Measurements from ENCODE around the gene TRPM2. TPM values are rescaled to one million over a fixed set of nuclear protein-coding genes. Genes with fewer than 3 reads are reported as not detected.

The TRPM2 gene
- total and polyA plus RNA-seq, 2 of the 13 experiments (the other 11 are each of a cell fraction or from before 2014, with no cell fraction given): 0.07 to 0.20 TPM

- TF ChIP-seq PAXIP1 (CRISPR knock-in tag; conservative IDR thresholded peaks at IDR 0.05) (peak; percentile 41; the same call in 1 of the 2 replicates), ATM (IDR thresholded peaks at IDR 0.05; ENCODE audit: borderline replicate concordance) (no peak), SOX5 (CRISPR knock-in tag; IDR thresholded peaks at IDR 0.05; ENCODE audit: borderline replicate concordance) (no peak), ARID5B (CRISPR knock-in tag; IDR thresholded peaks at IDR 0.05) (no peak; the same call in 1 of the 2 replicates), ATF3 (CRISPR knock-in tag; IDR thresholded peaks at IDR 0.05) (no peak), ZBTB3 (CRISPR knock-in tag; IDR thresholded peaks at IDR 0.05; ENCODE audit: borderline replicate concordance, low read depth) (no peak), ZNF333 (CRISPR knock-in tag; IDR thresholded peaks at IDR 0.05; ENCODE audit: borderline replicate concordance) (no peak), GABPB1 (CRISPR knock-in tag; IDR thresholded peaks at IDR 0.05) (peak; percentile 28; the same call in 1 of the 2 replicates), SALL1 (CRISPR knock-in tag; IDR thresholded peaks at IDR 0.05) (peak; percentile 29; the same call in 1 of the 2 replicates), ZFX (CRISPR knock-in tag; IDR thresholded peaks at IDR 0.05; ENCODE audit: low read depth) (no peak), TEAD3 (CRISPR knock-in tag; optimal IDR thresholded peaks at IDR 0.05; ENCODE audit: borderline replicate concordance) (peak; percentile 37), ASH2L (IDR thresholded peaks at IDR 0.05; ENCODE audit: insufficient read length, low read depth, low read length) (no peak), CEBPB (IDR thresholded peaks at IDR 0.05; ENCODE audit: borderline replicate concordance, low read depth, low read length) (peak; percentile 62; the same call in 1 of the 2 replicates), NFATC3 (CRISPR knock-in tag; IDR thresholded peaks at IDR 0.05) (no peak), KAT8 (CRISPR knock-in tag; IDR thresholded peaks at IDR 0.05) (no peak), ATF7-NPFF (CRISPR knock-in tag; IDR thresholded peaks at IDR 0.05; ENCODE audit: low read depth) (no peak), FOXM1 (CRISPR knock-in tag; IDR thresholded peaks at IDR 0.05) (no peak), PRDM15 (CRISPR knock-in tag; IDR thresholded peaks at IDR 0.05) (no peak)
These were observed 124.8 kb downstream of the TRPM2 start (continued) for GRCh38 chr21:44478124-44478800.

Data from HepG2 (cell line).